ENCODE measurements around the gene TMEM37. TPM values are rescaled to one million over a fixed set of nuclear protein-coding genes. Genes with fewer than 3 reads are reported as not detected.

The TMEM37 gene
- polyA plus RNA-seq, 10 donors: 4.7 to 11.7 (median 7.8) TPM

- DNase-seq: no peak
Measured at GRCh38 chr2:119477113-119477505, 45.5 kb downstream of the TMEM37 start.

- DNase-seq: no peak
Measured at GRCh38 chr2:119478188-119478977, 46.7 kb downstream of the TMEM37 start.

- no peak for DNase-seq
Measured at GRCh38 chr2:119478978-119479295, 47.3 kb downstream of the TMEM37 start.

- no peak for DNase-seq
Measured at GRCh38 chr2:119480184-119480583, 48.5 kb downstream of the TMEM37 start.

GRCh38 chr2:119480718-119481142 lies 49.1 kb downstream of the TMEM37 start:
- DNase-seq: no peak

GRCh38 chr2:119481501-119482455 lies 50.1 kb downstream of the TMEM37 start:
- no peak for DNase-seq

GRCh38 chr2:119482481-119483394 lies 51.1 kb downstream of the TMEM37 start:
- DNase-seq: peak in 1 of 3 donors; percentile 52

- no peak for DNase-seq
Measured at GRCh38 chr2:119483395-119483753, 51.7 kb downstream of the TMEM37 start.

- DNase-seq: no peak
Measured at GRCh38 chr2:119483896-119484718, 52.5 kb downstream of the TMEM37 start.

- DNase-seq: no peak
Measured at GRCh38 chr2:119484834-119485233, 53.2 kb downstream of the TMEM37 start.

- DNase-seq: peak in 1 of 3 donors; percentile 30
Measured at GRCh38 chr2:119485336-119486110, 53.9 kb downstream of the TMEM37 start.

GRCh38 chr2:119486196-119486827 lies 54.7 kb downstream of the TMEM37 start:
- no peak for DNase-seq

GRCh38 chr2:119486886-119487285 lies 55.2 kb downstream of the TMEM37 start:
- DNase-seq: no peak

- no peak for DNase-seq
Measured at GRCh38 chr2:119487434-119488244, 56.0 kb downstream of the TMEM37 start.
